Keratinocyte (primary cell): ENCODE results near the gene ECM2. TPM values are rescaled to one million over a fixed set of nuclear protein-coding genes. Genes with fewer than 3 reads are reported as not detected.
A peak's percentile ranks its signal among the peaks of the same experiment; 100 is the strongest.

ENCODE experiments used
- DNase-seq: peaks from one replicate; pipeline ENCODE4 v3.0.0-alpha.2; 2011; ENCODE audit warnings: low read depth, missing footprints, low spot score
- FAIRE-seq: peaks from 2 replicates; lab custom pipeline; 2011; peaks lifted over from hg19 to GRCh38; lab: Jason Lieb, UNC
- H2AFZ ChIP-seq: 2 replicates; pipeline ENCODE4 v1.6.0; 2012; ENCODE audit warnings: low read length, control low read depth, inconsistent platforms; ENCODE audit not compliant: control insufficient read depth
- H3K27ac ChIP-seq: 2 replicates; pipeline ENCODE4 v1.5.1; 2011; ENCODE audit warnings: low read length; ENCODE audit not compliant: control insufficient read depth, insufficient read depth
- H3K27me3 ChIP-seq: 3 replicates; pipeline ENCODE4 v1.6.0; 2011; ENCODE audit warnings: low read length; ENCODE audit not compliant: control insufficient read depth, insufficient read depth; ENCODE audit errors: extremely low read depth
- H3K36me3 ChIP-seq, 2 experiments: 2 replicates in 1 of 2; 3 replicates in 1 of 2; pipeline ENCODE4 v1.5.1; 2011; ENCODE audit warnings: low read length in 2 of 2, mild to moderate bottlenecking in 1 of 2; ENCODE audit not compliant: control insufficient read depth in 2 of 2, insufficient read depth in 2 of 2; ENCODE audit errors: extremely low read depth in 1 of 2
- H3K4me1 ChIP-seq: 3 replicates; pipeline ENCODE4 v1.5.1; 2011; ENCODE audit warnings: low read length; ENCODE audit not compliant: control insufficient read depth, insufficient read depth; ENCODE audit errors: extremely low read depth
- H3K4me2 ChIP-seq: 3 replicates; pipeline ENCODE4 v1.6.0; 2011; ENCODE audit warnings: low read depth, low read length; ENCODE audit not compliant: control insufficient read depth, insufficient read depth; ENCODE audit errors: extremely low read depth
- H3K4me3 ChIP-seq, 3 experiments: fragments of 200-600 bp in 1 of 3; sonication (generic) in 1 of 3; 2 replicates in 2 of 3; 3 replicates in 1 of 3; pipeline ENCODE4 v1.5.1; 2011 to 2016; ENCODE audit warnings: low read length in 3 of 3, mild to moderate bottlenecking in 3 of 3, control low read depth in 2 of 3, inconsistent platforms in 1 of 3, low read depth in 1 of 3, mixed read lengths in 1 of 3, mixed run types in 1 of 3, moderate library complexity in 1 of 3; ENCODE audit not compliant: control insufficient read depth in 2 of 3, insufficient read depth in 2 of 3; ENCODE audit errors: extremely low read depth in 1 of 3
- H3K79me2 ChIP-seq: 2 replicates; pipeline ENCODE4 v1.6.0; 2012; ENCODE audit warnings: low read length; ENCODE audit not compliant: control insufficient read depth, insufficient read depth
- H3K9ac ChIP-seq: 3 replicates; pipeline ENCODE4 v1.6.0; 2011; ENCODE audit warnings: low read length; ENCODE audit not compliant: control insufficient read depth, insufficient read depth; ENCODE audit errors: extremely low read depth
- H3K9me1 ChIP-seq: 3 replicates; pipeline ENCODE4 v1.6.0; 2011; ENCODE audit warnings: low read length; ENCODE audit not compliant: control insufficient read depth, insufficient read depth; ENCODE audit errors: extremely low read depth
- H3K9me3 ChIP-seq: 2 replicates; pipeline ENCODE4 v1.5.1; 2012; ENCODE audit warnings: low read depth, low read length; ENCODE audit not compliant: control insufficient read depth
- H4K20me1 ChIP-seq: 3 replicates; pipeline ENCODE4 v1.6.0; 2011; ENCODE audit warnings: low read length; ENCODE audit not compliant: control insufficient read depth, insufficient read depth; ENCODE audit errors: extremely low read depth
- EZH2 ChIP-seq: IDR thresholded peaks from one replicate; pipeline ENCODE4 v1.6.1; 2012; ENCODE audit warnings: inconsistent platforms, mild to moderate bottlenecking, low read length, moderate library complexity
- dilution Hi-C: fragments of 300-500 bp; cut with MboI; formaldehyde crosslinking; loops from one replicate; pipeline ENCODE4 v1.7.0; 2020; ENCODE audit warnings: low sequenced_read_pairs; ENCODE audit not compliant: extremely low pct_ligation_motif_present
- polyA plus RNA-seq, 5 experiments: library from polyadenylated mRNA; depleted of rRNA in 3 of 5; stranded (reverse) in 3 of 5; stranded (forward) in 1 of 5; unstranded in 1 of 5; fragments of >200 nt; gene quantifications; 1 replicate in 1 of 5; 2 replicates in 3 of 5; 3 replicates in 1 of 5; pipeline versions ENCODE4 v1.2.1 to v1.2.3, GENCODE V29; 2011 to 2012; ENCODE audit warnings: missing spikeins in 2 of 5, low read depth in 1 of 5, low replicate concordance in 1 of 5
- TF ChIP-seq, protein P1 (sequence below), 3 experiments: IDR thresholded peaks in 1 of 3; conservative IDR thresholded peaks in 1 of 3; optimal IDR thresholded peaks in 1 of 3; 2 replicates in 2 of 3; 3 replicates in 1 of 3; pipeline versions ENCODE3 to v1.5.1; 2011; ENCODE audit warnings: low read length in 3 of 3, mild to moderate bottlenecking in 3 of 3, moderate library complexity in 2 of 3, control low read depth in 1 of 3, inconsistent platforms in 1 of 3; ENCODE audit not compliant: insufficient read depth in 2 of 3; ENCODE audit errors: extremely low read depth in 1 of 3

ECM2 gene
- polyA plus RNA-seq, 1 donor (not counting 4 experiments of a cell fraction or from before 2014, with no cell fraction given): 0.75 TPM

DNA sequence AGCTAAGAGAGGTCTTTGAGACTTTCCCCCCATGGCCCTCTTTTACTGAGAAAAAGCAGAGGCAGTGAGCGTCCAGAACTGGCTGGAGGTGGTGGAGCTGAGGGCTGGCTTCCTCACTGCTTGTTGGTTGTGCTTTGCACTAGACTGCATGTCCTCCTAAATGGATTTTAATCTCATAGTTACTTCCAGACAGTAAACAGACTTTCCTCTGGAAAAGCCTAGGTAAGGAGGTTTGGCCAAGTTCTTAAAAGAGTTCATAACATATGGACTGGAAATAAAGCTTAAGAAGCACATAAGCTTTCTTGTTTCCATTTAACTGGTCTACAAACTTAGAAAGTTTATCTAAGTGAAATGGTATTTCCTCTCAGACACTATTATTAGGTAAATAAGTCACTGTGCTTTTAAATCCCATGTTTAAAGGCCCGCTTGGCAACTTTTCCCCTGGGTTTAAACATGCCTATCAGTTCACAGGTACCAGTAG lies 55.5 kb downstream of the ECM2 start:
- no peaks in the 10 kb centered on the region for H3K9me3 ChIP-seq
- no peaks in the 10 kb centered on the region for H3K36me3 ChIP-seq
- dilution Hi-C loops: no loop called here
- peak overlapping the region; percentile 83 for H2AFZ ChIP-seq
- peak overlapping the region; percentile 35 for H3K9ac ChIP-seq
- FAIRE-seq (no peak), DNase-seq (no peak)
- peak overlapping the region; percentile 67 for H3K4me2 ChIP-seq
- no peak for TF ChIP-seq EZH2
- TF ChIP-seq, protein P1, sequence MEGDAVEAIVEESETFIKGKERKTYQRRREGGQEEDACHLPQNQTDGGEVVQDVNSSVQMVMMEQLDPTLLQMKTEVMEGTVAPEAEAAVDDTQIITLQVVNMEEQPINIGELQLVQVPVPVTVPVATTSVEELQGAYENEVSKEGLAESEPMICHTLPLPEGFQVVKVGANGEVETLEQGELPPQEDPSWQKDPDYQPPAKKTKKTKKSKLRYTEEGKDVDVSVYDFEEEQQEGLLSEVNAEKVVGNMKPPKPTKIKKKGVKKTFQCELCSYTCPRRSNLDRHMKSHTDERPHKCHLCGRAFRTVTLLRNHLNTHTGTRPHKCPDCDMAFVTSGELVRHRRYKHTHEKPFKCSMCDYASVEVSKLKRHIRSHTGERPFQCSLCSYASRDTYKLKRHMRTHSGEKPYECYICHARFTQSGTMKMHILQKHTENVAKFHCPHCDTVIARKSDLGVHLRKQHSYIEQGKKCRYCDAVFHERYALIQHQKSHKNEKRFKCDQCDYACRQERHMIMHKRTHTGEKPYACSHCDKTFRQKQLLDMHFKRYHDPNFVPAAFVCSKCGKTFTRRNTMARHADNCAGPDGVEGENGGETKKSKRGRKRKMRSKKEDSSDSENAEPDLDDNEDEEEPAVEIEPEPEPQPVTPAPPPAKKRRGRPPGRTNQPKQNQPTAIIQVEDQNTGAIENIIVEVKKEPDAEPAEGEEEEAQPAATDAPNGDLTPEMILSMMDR (optimal IDR thresholded peaks at IDR 0.05 in 1 of 3, IDR thresholded peaks at IDR 0.05 in 1 of 3, conservative IDR thresholded peaks at IDR 0.05 in 1 of 3; ENCODE audit: extremely low read depth in 1 of 3, insufficient read depth in 2 of 3, low read length in 3 of 3): no peak
- peak overlapping the region; percentile 90 for H3K27ac ChIP-seq
- no peaks in the 10 kb centered on the region for H3K27me3 ChIP-seq
- no peaks in the 10 kb centered on the region for H4K20me1 ChIP-seq
- no peaks in the 10 kb centered on the region for H3K79me2 ChIP-seq
- no peak overlapping the region for H3K4me3 ChIP-seq
- H3K9me1 ChIP-seq: no peaks in the 10 kb centered on the region
- H3K4me1 ChIP-seq: peaks cover 36% of the 10 kb centered on the region

DNA sequence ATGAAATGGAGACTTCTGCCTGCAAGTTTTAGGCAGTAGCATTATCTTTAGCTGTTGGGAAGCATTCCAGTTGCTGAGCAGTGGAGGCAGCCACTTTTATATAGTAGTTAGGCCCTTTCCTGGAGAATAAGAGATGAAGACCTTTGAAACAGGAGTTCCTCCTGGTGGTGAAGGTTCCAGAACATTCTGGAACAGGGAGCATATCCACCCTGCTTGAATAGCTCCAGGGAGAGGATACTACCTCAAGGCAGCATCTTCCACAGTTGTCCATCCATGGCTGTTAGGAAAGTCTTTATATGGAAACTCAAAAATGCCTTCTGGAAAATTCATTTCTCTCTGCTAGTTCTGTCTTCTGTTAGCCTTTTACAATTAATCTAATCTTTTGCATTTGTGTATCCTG lies 56.4 kb downstream of the ECM2 start:
- Histone ChIP-seq H2AFZ (no peak overlapping the region), H3K9me1 (no peaks in the 10 kb centered on the region), H3K27me3 (no peaks in the 10 kb centered on the region), H3K4me3 (no peak overlapping the region), H3K79me2 (no peaks in the 10 kb centered on the region), H3K27ac (no peak overlapping the region), H4K20me1 (no peaks in the 10 kb centered on the region), H3K9me3 (no peaks in the 10 kb centered on the region), H3K4me1 (peaks cover 36% of the 10 kb centered on the region), H3K4me2 (no peak overlapping the region), H3K36me3 (no peaks in the 10 kb centered on the region), H3K9ac (no peak overlapping the region)
- DNase-seq (no peak), FAIRE-seq (no peak)
- dilution Hi-C loops: no loop called here
- no peak for TF ChIP-seq EZH2
- TF ChIP-seq, protein P1 (optimal IDR thresholded peaks at IDR 0.05 in 1 of 3, IDR thresholded peaks at IDR 0.05 in 1 of 3, conservative IDR thresholded peaks at IDR 0.05 in 1 of 3; ENCODE audit: extremely low read depth in 1 of 3, insufficient read depth in 2 of 3, low read length in 3 of 3): no peak
